WTC11 (cell line): Measurements from ENCODE around the gene OR1K1. TPM values are rescaled to one million over a fixed set of nuclear protein-coding genes. Genes with fewer than 3 reads are reported as not detected.

Experiments
- ATAC-seq: fragments of 200-7000 bp; cut with Tn5 transposase; 2 replicates; pipeline ENCODE4 v1.10.0; 2021; ENCODE audit warnings: mild to moderate bottlenecking, moderate library complexity
- CTCF ChIA-PET: fragments of 300-600 bp; sonication (Branson Sonifier 250); formaldehyde crosslinking; loops from one replicate; lab custom pipeline; 2021; ENCODE audit warnings: antibody characterized with exemption; lab: Charles Lee
- POLR2A ChIA-PET: fragments of 350-600 bp; sonication (Branson Sonifier 250); formaldehyde crosslinking; loops from one replicate; lab custom pipeline; 2021; ENCODE audit warnings: antibody characterized with exemption; lab: Charles Lee
- DNase-seq: peaks from one replicate; pipeline ENCODE4 v3.0.0; 2021; ENCODE audit warnings: low spot score
- H3K27ac Mint-ChIP-seq: 2 replicates; pipeline ENCODE4 v1.8.0; 2021; ENCODE audit warnings: mixed read lengths
- H3K27me3 Mint-ChIP-seq: 2 replicates; pipeline ENCODE4 v1.8.0; 2021; ENCODE audit warnings: low read depth, mild to moderate bottlenecking, moderate library complexity, mixed read lengths
- H3K36me3 Mint-ChIP-seq: 2 replicates; pipeline ENCODE4 v1.8.0; 2021; ENCODE audit warnings: mixed read lengths
- H3K4me1 Mint-ChIP-seq: 2 replicates; pipeline ENCODE4 v1.8.0; 2022; ENCODE audit warnings: mixed read lengths
- H3K4me3 Mint-ChIP-seq: 2 replicates; pipeline ENCODE4 v1.8.0; 2021; ENCODE audit warnings: mild to moderate bottlenecking, moderate library complexity, mixed read lengths
- H3K9me3 Mint-ChIP-seq: 2 replicates; pipeline ENCODE4 v1.8.0; 2021; ENCODE audit warnings: mixed read lengths
- AFF4 ChIP-seq: sonication (generic); formaldehyde crosslinking; IDR thresholded peaks from 2 replicates; pipeline ENCODE4 v1.8.1; 2023; ENCODE audit warnings: mild to moderate bottlenecking, missing genetic modification reagents, borderline replicate concordance
- AR ChIP-seq: fragments of 250-450 bp; sonication (Bioruptor Pico); IDR thresholded peaks from 2 replicates; pipeline ENCODE4 v1.9.0; 2021; ENCODE audit warnings: mild to moderate bottlenecking
- ATF1 ChIP-seq: sonication (generic); formaldehyde crosslinking; IDR thresholded peaks from 2 replicates; pipeline ENCODE4 v1.8.1; 2023; ENCODE audit warnings: mild to moderate bottlenecking, moderate library complexity, missing genetic modification reagents
- E2F4 ChIP-seq: sonication (generic); formaldehyde crosslinking; IDR thresholded peaks from 2 replicates; pipeline ENCODE4 v1.8.1; 2022; ENCODE audit warnings: low read depth, mild to moderate bottlenecking, moderate library complexity, missing genetic modification reagents, borderline replicate concordance
- FOXK1 ChIP-seq: sonication (generic); formaldehyde crosslinking; IDR thresholded peaks from 2 replicates; pipeline ENCODE4 v1.8.0; 2022; ENCODE audit warnings: mild to moderate bottlenecking, moderate library complexity, missing genetic modification reagents
- NFE2L1 ChIP-seq: sonication (generic); formaldehyde crosslinking; IDR thresholded peaks from 2 replicates; pipeline ENCODE4 v1.8.1; 2023; ENCODE audit warnings: missing genetic modification reagents
- RORB ChIP-seq: fragments of 250-450 bp; sonication (Bioruptor Pico); IDR thresholded peaks from 2 replicates; pipeline ENCODE4 v1.9.0; 2021; ENCODE audit warnings: mild to moderate bottlenecking
- TP53 ChIP-seq: sonication (generic); formaldehyde crosslinking; IDR thresholded peaks from 2 replicates; pipeline ENCODE4 v1.8.1; 2023; ENCODE audit warnings: mild to moderate bottlenecking, missing genetic modification reagents
- ZNF317 ChIP-seq: sonication (generic); formaldehyde crosslinking; IDR thresholded peaks from 2 replicates; pipeline ENCODE4 v1.8.1; 2023; ENCODE audit warnings: low read depth, mild to moderate bottlenecking, moderate library complexity, missing genetic modification reagents, borderline replicate concordance
- total RNA-seq: library from RNA; stranded (reverse); gene quantifications from 3 replicates; pipeline ENCODE4 v1.2.3, GENCODE V29; 2021
- TF ChIP-seq, protein P1 (sequence below): fragments of 250-450 bp; sonication (Bioruptor Pico); IDR thresholded peaks from 2 replicates; pipeline ENCODE4 v1.9.0; 2021; ENCODE audit warnings: mild to moderate bottlenecking, borderline replicate concordance
- TF ChIP-seq, protein P2 (sequence below): fragments of 250-450 bp; sonication (Bioruptor Pico); IDR thresholded peaks from 2 replicates; pipeline ENCODE4 v1.9.0; 2021; ENCODE audit warnings: moderate library complexity, mild to moderate bottlenecking, inconsistent platforms, borderline replicate concordance
- TF ChIP-seq, protein P3 (sequence below): sonication (generic); formaldehyde crosslinking; IDR thresholded peaks from 2 replicates; pipeline ENCODE4 v1.8.0; 2022; ENCODE audit warnings: mild to moderate bottlenecking, missing genetic modification reagents
- TF ChIP-seq, protein P4 (sequence below): fragments of 200-600 bp; IDR thresholded peaks from 2 replicates; pipeline ENCODE4 v1.8.0; 2022; ENCODE audit warnings: antibody characterized with exemption
- TF ChIP-seq, protein P5 (sequence below): sonication (generic); formaldehyde crosslinking; IDR thresholded peaks from 2 replicates; pipeline ENCODE4 v1.8.0; 2022; ENCODE audit warnings: mild to moderate bottlenecking, missing genetic modification reagents
- TF ChIP-seq, protein P6 (sequence below): sonication (generic); formaldehyde crosslinking; IDR thresholded peaks from 2 replicates; pipeline ENCODE4 v1.8.0; 2022; ENCODE audit warnings: mild to moderate bottlenecking, missing genetic modification reagents

Gene OR1K1
- total RNA-seq, 1 experiment from 2014 or later: not detected

DNA sequence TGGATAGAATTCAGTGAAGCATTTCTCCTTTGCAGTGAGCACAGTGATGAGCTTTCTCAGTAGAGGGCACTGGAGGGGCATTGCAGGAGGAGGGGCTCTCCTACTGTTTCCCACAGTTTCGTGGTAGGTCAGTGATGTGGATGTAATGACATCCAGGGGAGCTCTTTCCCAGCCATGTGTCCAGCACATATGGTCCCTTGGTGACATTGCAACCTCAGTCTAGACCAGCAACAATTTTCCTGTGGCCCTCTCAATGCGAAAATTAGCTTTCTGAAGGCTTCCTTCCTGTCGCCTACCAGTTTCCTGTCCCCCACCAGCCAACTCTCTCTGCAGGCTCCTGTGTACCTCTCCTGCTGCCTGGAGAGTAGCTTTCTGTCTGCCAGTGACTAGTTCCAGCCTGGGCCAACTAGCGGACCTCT lies 35.4 kb downstream of the OR1K1 start:
- Mint-ChIP-seq H3K4me3 (no peak overlapping the region), H3K36me3 (no peaks in the 10 kb centered on the region), H3K4me1 (peaks cover 10% of the 10 kb centered on the region), H3K27me3 (peaks cover 5% of the 10 kb centered on the region; the same call in 1 of the 2 replicates), H3K9me3 (peaks cover 18% of the 10 kb centered on the region), H3K27ac (peak overlapping the region; percentile 28; the same call in 1 of the 2 replicates)
- DNase-seq: no peak
- POLR2A ChIA-PET: no interaction called here
- TF ChIP-seq, protein P1, sequence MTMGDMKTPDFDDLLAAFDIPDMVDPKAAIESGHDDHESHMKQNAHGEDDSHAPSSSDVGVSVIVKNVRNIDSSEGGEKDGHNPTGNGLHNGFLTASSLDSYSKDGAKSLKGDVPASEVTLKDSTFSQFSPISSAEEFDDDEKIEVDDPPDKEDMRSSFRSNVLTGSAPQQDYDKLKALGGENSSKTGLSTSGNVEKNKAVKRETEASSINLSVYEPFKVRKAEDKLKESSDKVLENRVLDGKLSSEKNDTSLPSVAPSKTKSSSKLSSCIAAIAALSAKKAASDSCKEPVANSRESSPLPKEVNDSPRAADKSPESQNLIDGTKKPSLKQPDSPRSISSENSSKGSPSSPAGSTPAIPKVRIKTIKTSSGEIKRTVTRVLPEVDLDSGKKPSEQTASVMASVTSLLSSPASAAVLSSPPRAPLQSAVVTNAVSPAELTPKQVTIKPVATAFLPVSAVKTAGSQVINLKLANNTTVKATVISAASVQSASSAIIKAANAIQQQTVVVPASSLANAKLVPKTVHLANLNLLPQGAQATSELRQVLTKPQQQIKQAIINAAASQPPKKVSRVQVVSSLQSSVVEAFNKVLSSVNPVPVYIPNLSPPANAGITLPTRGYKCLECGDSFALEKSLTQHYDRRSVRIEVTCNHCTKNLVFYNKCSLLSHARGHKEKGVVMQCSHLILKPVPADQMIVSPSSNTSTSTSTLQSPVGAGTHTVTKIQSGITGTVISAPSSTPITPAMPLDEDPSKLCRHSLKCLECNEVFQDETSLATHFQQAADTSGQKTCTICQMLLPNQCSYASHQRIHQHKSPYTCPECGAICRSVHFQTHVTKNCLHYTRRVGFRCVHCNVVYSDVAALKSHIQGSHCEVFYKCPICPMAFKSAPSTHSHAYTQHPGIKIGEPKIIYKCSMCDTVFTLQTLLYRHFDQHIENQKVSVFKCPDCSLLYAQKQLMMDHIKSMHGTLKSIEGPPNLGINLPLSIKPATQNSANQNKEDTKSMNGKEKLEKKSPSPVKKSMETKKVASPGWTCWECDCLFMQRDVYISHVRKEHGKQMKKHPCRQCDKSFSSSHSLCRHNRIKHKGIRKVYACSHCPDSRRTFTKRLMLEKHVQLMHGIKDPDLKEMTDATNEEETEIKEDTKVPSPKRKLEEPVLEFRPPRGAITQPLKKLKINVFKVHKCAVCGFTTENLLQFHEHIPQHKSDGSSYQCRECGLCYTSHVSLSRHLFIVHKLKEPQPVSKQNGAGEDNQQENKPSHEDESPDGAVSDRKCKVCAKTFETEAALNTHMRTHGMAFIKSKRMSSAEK (CRISPR knock-in tag): no peak
- TF ChIP-seq RORB (CRISPR knock-in tag) (no peak), AFF4 (CRISPR knock-in tag) (no peak), ATF1 (CRISPR knock-in tag) (no peak), FOXK1 (CRISPR knock-in tag) (no peak), ZNF317 (CRISPR knock-in tag) (no peak), TP53 (CRISPR knock-in tag) (no peak)
- TF ChIP-seq, protein P2, sequence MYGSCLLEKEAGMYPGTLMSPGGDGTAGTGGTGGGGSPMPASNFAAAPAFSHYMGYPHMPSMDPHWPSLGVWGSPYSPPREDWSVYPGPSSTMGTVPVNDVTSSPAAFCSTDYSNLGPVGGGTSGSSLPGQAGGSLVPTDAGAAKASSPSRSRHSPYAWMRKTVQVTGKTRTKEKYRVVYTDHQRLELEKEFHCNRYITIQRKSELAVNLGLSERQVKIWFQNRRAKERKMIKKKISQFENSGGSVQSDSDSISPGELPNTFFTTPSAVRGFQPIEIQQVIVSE: no peak
- ATAC-seq: peak; percentile 93
- CTCF ChIA-PET: interaction anchor here (0.6 to 1.6 kb wide), 7 partner anchors 78 to 710 kb away, joined by 3 to 10 read pairs (median 4); partner anchors contain the start of gene ZBTB6

DNA sequence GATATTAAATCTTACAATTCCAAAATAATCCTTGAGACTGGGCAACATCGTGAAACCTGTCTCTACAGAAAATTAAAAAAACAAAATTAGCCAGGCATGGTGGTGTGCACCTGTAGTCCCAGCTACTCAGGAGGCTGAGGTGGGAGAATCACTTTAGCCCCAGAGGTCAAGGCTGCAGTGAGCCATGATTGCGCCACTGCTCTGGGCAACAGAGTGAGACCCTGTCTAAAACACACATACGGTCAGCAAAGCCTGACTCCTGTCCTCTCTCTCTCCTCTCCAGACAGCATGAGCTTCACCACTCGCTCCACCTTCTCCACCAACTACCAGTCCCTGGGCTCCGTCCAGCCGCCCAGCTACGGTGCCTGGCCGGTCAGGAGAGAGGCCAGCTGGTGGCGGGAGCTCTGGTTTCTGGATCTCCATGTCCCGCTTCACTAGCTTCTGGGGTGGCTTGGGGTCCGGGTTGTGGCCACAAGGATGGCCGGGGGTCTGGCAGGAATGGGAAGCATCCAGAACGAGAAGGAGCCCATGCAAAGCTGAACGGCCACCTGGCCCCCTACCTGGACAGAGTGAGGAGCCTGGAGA lies 37.4 kb downstream of the OR1K1 start:
- H3K4me1 Mint-ChIP-seq: peaks cover 10% of the 10 kb centered on the region
- peaks cover 9% of the 10 kb centered on the region; the same call in 1 of the 2 replicates for H3K27me3 Mint-ChIP-seq
- no peak for DNase-seq
- no peaks in the 10 kb centered on the region for H3K36me3 Mint-ChIP-seq
- ATAC-seq: no peak
- POLR2A ChIA-PET: no interaction called here
- CTCF ChIA-PET: interaction anchor here (2.4 kb wide), 1 partner anchor 9 kb away, joined by 7 read pairs; the partner anchor contains the start of gene PDCL
- H3K27ac Mint-ChIP-seq: no peak overlapping the region
- H3K9me3 Mint-ChIP-seq: peaks cover 21% of the 10 kb centered on the region
- no peak overlapping the region for H3K4me3 Mint-ChIP-seq
- TF ChIP-seq, protein P3, sequence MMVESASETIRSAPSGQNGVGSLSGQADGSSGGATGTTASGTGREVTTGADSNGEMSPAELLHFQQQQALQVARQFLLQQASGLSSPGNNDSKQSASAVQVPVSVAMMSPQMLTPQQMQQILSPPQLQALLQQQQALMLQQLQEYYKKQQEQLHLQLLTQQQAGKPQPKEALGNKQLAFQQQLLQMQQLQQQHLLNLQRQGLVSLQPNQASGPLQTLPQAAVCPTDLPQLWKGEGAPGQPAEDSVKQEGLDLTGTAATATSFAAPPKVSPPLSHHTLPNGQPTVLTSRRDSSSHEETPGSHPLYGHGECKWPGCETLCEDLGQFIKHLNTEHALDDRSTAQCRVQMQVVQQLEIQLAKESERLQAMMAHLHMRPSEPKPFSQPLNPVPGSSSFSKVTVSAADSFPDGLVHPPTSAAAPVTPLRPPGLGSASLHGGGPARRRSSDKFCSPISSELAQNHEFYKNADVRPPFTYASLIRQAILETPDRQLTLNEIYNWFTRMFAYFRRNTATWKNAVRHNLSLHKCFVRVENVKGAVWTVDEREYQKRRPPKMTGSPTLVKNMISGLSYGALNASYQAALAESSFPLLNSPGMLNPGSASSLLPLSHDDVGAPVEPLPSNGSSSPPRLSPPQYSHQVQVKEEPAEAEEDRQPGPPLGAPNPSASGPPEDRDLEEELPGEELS (CRISPR knock-in tag): no peak
- TF ChIP-seq NFE2L1 (CRISPR knock-in tag) (no peak), AR (CRISPR knock-in tag) (no peak), E2F4 (no peak)
- TF ChIP-seq, protein P4, sequence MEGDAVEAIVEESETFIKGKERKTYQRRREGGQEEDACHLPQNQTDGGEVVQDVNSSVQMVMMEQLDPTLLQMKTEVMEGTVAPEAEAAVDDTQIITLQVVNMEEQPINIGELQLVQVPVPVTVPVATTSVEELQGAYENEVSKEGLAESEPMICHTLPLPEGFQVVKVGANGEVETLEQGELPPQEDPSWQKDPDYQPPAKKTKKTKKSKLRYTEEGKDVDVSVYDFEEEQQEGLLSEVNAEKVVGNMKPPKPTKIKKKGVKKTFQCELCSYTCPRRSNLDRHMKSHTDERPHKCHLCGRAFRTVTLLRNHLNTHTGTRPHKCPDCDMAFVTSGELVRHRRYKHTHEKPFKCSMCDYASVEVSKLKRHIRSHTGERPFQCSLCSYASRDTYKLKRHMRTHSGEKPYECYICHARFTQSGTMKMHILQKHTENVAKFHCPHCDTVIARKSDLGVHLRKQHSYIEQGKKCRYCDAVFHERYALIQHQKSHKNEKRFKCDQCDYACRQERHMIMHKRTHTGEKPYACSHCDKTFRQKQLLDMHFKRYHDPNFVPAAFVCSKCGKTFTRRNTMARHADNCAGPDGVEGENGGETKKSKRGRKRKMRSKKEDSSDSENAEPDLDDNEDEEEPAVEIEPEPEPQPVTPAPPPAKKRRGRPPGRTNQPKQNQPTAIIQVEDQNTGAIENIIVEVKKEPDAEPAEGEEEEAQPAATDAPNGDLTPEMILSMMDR: no peak
- TF ChIP-seq, protein P5, sequence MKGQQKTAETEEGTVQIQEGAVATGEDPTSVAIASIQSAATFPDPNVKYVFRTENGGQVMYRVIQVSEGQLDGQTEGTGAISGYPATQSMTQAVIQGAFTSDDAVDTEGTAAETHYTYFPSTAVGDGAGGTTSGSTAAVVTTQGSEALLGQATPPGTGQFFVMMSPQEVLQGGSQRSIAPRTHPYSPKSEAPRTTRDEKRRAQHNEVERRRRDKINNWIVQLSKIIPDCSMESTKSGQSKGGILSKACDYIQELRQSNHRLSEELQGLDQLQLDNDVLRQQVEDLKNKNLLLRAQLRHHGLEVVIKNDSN (CRISPR knock-in tag): no peak
- TF ChIP-seq, protein P6, sequence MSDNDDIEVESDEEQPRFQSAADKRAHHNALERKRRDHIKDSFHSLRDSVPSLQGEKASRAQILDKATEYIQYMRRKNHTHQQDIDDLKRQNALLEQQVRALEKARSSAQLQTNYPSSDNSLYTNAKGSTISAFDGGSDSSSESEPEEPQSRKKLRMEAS (CRISPR knock-in tag): no peak
